Progenitor cell of endocrine pancreas (in vitro differentiated cells): Measurements from ENCODE around the gene SYDE2. TPM values are rescaled to one million over a fixed set of nuclear protein-coding genes. Genes with fewer than 3 reads are reported as not detected.
"Not testable (repeated sequence)": the region's sequence is repeated elsewhere in the genome, so short reads cannot be mapped to it uniquely, and the experiment has no call there.

ENCODE experiments used
- DNase-seq: peaks from one replicate; pipeline ENCODE4 v3.0.0; 2021; ENCODE audit warnings: low spot score; ENCODE audit not compliant: unreplicated experiment
- H3K27ac Mint-ChIP-seq: 2 replicates; pipeline ENCODE4 v1.8.0; 2021; ENCODE audit warnings: mild to moderate bottlenecking, moderate library complexity, mixed read lengths
- H3K27me3 Mint-ChIP-seq: 2 replicates; pipeline ENCODE4 v1.8.0; 2021; ENCODE audit warnings: mixed read lengths
- H3K36me3 Mint-ChIP-seq: 2 replicates; pipeline ENCODE4 v1.8.0; 2022; ENCODE audit warnings: mixed read lengths; ENCODE audit not compliant: insufficient read depth
- H3K4me1 Mint-ChIP-seq: 2 replicates; pipeline ENCODE4 v1.8.0; 2021; ENCODE audit warnings: low read depth, mixed read lengths
- H3K4me3 Mint-ChIP-seq: 2 replicates; pipeline ENCODE4 v1.8.0; 2021; ENCODE audit warnings: low read depth, mild to moderate bottlenecking, moderate library complexity, mixed read lengths
- H3K9me3 Mint-ChIP-seq: 2 replicates; pipeline ENCODE4 v1.8.0; 2021; ENCODE audit warnings: low read depth, mixed read lengths
- total RNA-seq: library from RNA; stranded (reverse); gene quantifications from 2 replicates; pipeline ENCODE4 v1.2.1, GENCODE V29; 2021
- TF ChIP-seq, protein P1 (sequence below): fragments of 200-600 bp; sonication (generic); IDR thresholded peaks from one replicate; pipeline ENCODE4 v1.5.0; 2021; ENCODE audit warnings: antibody characterized with exemption, mild to moderate bottlenecking; ENCODE audit not compliant: unreplicated experiment

Gene SYDE2
- total RNA-seq, 1 donor from 2014 or later: 24.2 TPM

DNA sequence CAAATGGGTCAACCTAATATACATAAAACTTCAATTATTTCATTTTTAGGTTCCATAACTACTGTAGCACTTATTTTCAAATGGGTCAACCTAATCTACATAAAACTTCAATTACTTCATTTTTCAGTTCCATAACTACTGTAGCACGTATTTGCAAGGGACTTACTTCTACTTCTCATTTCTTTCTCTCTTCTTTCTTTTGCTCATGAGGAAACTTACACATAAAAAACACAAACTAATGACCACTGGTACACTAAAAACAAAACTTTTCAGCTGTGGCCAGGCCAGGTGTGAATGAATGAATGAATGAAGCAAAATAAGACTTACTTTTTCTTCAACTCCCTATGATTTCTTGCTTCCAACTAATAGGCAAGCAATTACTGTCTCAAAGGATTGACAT lies 11.7 kb downstream of the SYDE2 start:
- H3K36me3 Mint-ChIP-seq: peaks cover 22% of the 10 kb centered on the region
- no peaks in the 10 kb centered on the region for H3K4me1 Mint-ChIP-seq
- H3K9me3 Mint-ChIP-seq: peaks cover 6% of the 10 kb centered on the region
- TF ChIP-seq, protein P1, sequence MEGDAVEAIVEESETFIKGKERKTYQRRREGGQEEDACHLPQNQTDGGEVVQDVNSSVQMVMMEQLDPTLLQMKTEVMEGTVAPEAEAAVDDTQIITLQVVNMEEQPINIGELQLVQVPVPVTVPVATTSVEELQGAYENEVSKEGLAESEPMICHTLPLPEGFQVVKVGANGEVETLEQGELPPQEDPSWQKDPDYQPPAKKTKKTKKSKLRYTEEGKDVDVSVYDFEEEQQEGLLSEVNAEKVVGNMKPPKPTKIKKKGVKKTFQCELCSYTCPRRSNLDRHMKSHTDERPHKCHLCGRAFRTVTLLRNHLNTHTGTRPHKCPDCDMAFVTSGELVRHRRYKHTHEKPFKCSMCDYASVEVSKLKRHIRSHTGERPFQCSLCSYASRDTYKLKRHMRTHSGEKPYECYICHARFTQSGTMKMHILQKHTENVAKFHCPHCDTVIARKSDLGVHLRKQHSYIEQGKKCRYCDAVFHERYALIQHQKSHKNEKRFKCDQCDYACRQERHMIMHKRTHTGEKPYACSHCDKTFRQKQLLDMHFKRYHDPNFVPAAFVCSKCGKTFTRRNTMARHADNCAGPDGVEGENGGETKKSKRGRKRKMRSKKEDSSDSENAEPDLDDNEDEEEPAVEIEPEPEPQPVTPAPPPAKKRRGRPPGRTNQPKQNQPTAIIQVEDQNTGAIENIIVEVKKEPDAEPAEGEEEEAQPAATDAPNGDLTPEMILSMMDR: no peak
- no peak overlapping the region for H3K4me3 Mint-ChIP-seq
- H3K27ac Mint-ChIP-seq: no peak overlapping the region
- H3K27me3 Mint-ChIP-seq: no peaks in the 10 kb centered on the region
- no peak for DNase-seq

DNA sequence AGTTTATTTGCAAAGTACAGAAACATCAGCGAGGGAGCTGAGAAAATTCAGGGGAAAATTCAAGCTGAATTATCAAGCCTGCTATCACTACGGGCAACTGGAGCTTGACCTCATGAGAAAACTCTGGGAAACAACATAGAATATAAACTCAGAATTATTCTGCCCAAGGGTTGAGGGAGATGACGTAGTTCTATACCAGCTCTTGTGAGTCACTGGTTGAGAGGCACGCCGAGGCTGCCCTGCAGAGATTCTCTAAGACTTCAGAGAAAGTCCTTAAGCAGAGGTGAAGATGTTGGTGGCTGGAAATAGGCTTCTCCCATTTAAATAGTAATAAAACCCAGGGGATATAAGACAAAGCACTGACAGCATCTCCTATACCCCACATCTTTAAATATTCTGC lies 12.3 kb downstream of the SYDE2 start:
- H3K4me1 Mint-ChIP-seq: no peaks in the 10 kb centered on the region
- no peak overlapping the region for H3K4me3 Mint-ChIP-seq
- H3K36me3 Mint-ChIP-seq: peaks cover 22% of the 10 kb centered on the region
- TF ChIP-seq, protein P1: no peak
- H3K27ac Mint-ChIP-seq: no peak overlapping the region
- DNase-seq: no peak
- no peaks in the 10 kb centered on the region for H3K27me3 Mint-ChIP-seq
- peaks cover 6% of the 10 kb centered on the region for H3K9me3 Mint-ChIP-seq

DNA sequence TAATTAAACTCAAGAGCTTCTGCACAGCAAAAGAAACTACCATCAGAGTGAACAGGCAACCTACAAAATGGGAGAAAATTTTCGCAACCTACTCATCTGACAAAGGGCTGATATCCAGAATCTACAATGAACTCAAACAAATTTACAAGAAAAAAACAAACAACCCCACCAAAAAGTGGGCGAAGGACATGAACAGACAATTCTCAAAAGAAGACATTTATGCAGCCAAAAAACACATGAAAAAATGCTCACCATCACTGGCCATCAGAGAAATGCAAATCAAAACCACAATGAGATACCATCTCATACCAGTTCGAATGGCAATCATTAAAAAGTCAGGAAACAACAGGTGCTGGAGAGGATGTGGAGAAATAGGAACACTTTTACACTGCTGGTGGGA lies 13.8 kb downstream of the SYDE2 start:
- not testable (repeated sequence) for DNase-seq, H3K27me3 Mint-ChIP-seq, H3K27ac Mint-ChIP-seq, H3K4me3 Mint-ChIP-seq, H3K9me3 Mint-ChIP-seq, H3K4me1 Mint-ChIP-seq
- peaks cover 29% of the 10 kb centered on the region for H3K36me3 Mint-ChIP-seq

DNA sequence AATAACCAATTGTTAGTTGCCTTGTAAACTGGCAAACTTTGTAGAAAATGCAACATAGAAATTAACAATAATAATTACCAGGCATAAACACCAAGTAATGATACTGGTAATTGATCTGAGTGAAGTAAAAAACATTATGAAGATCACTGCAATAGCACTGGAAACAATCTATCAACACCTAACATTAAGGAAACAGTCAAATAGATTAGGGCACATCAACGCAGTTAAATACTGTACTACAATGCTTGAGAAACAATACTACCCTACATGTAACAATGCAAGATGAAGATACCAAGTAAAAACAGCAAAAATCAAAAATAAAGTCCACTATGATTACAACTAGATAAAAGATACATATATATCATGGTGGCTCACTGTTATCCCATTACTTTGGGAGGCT lies 16.6 kb downstream of the SYDE2 start:
- peaks cover 6% of the 10 kb centered on the region for H3K9me3 Mint-ChIP-seq
- no peak for DNase-seq
- peaks cover 30% of the 10 kb centered on the region for H3K36me3 Mint-ChIP-seq
- no peak overlapping the region for H3K4me3 Mint-ChIP-seq
- no peaks in the 10 kb centered on the region for H3K4me1 Mint-ChIP-seq
- H3K27ac Mint-ChIP-seq: no peak overlapping the region
- TF ChIP-seq, protein P1: no peak
- no peaks in the 10 kb centered on the region for H3K27me3 Mint-ChIP-seq

DNA sequence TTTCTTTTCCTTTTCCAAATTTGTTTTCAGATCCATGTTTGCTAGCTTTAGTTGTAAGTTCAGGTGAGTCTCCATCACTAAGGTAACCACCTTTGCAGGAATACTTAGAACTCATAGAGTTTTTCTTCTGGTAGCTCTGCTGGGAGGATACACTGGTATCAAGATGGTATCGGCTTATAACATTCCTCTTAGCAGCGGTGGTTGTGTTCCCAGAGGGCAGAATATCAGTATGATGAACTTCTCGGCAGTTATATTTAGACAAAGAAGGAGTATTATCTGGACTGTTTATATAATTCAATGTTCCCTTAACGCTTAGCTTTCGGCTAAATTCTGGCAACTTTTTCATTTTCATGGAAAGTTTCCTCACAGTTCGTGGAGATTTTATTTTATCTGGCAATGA lies 18.1 kb downstream of the SYDE2 start:
- Mint-ChIP-seq H3K36me3 (peaks cover 21% of the 10 kb centered on the region), H3K9me3 (no peaks in the 10 kb centered on the region), H3K4me1 (no peaks in the 10 kb centered on the region), H3K4me3 (no peak overlapping the region), H3K27ac (no peak overlapping the region), H3K27me3 (no peaks in the 10 kb centered on the region)
- DNase-seq: no peak
- TF ChIP-seq, protein P1: no peak

DNA sequence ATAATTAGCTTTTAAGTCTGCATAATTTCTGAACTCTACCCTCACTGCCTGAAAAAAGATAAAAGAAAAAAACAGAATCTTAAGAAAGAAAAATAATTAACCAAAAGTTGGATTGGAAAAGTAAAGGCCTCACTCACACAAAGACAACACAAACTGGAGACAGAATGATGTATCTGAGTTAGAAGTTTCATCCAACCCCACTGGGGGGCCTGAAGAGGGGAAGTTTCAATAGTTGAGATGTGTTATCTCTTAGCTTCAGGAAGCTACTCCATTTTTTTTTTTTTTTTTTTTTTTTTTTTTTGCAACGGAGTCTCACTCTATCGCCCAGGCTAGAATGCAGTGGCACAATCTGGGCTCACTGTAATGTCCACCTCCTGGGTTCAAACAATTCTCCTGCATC lies 19.9 kb downstream of the SYDE2 start:
- Mint-ChIP-seq H3K4me1 (no peaks in the 10 kb centered on the region), H3K36me3 (peaks cover 26% of the 10 kb centered on the region), H3K27me3 (no peaks in the 10 kb centered on the region), H3K4me3 (no peak overlapping the region), H3K27ac (no peak overlapping the region), H3K9me3 (no peaks in the 10 kb centered on the region)
- TF ChIP-seq, protein P1: no peak
- DNase-seq: no peak
